ENCODE data around the gene RECQL. TPM values are rescaled to one million over a fixed set of nuclear protein-coding genes. Genes with fewer than 3 reads are reported as not detected.

The RECQL gene
- total and polyA plus RNA-seq, 8 donors = 4.8 to 17.1 (median 7.8) TPM

- H3K27ac ChIP-seq = peak within 1 kb of the TSS; percentile 64 to 93 (median 86)
- TF ChIP-seq CTCF (IDR thresholded peaks at IDR 0.05) = no peak
- peaks cover 0 to 19% (median 15%) of the 10 kb centered on the region in 3 donors for H3K4me1 ChIP-seq
- no peaks in the 10 kb centered on the region for H3K9me3 ChIP-seq
- no peaks in the 10 kb centered on the region for H3K27me3 ChIP-seq
- ATAC-seq (peak in 3 of 4 donors; percentile 13 to 31 (median 29)), FAIRE-seq (no peak), DNase-seq (peak in 1 of 6 donors; percentile 19)
- no peaks in the 10 kb centered on the region for H3K36me3 ChIP-seq
- WGBS, 2 donors = 70 to 79% methylated on average over 1 of the region's 1 CpG
- intact Hi-C loops (cut with DNase I) = no loop called here
- H3K4me3 ChIP-seq = peak within 1 kb of the TSS; percentile 51 to 82 (median 62)
Measured at GRCh38 chr12:21526053-21526452, 24.6 kb upstream of the RECQL start, which contains the start of gene SPX. SPX (plus strand) TSS chr12:21526296; CDS start chr12:21526473, 177 bp downstream.

- peaks cover 0 to 15% (median 13%) of the 10 kb centered on the region in 3 donors for H3K4me1 ChIP-seq
- intact Hi-C loops (cut with DNase I) = no loop called here
- no peak for ATAC-seq
- no peaks in the 10 kb centered on the region for H3K27me3 ChIP-seq
- no peak for DNase-seq
- no peak overlapping the region for H3K27ac ChIP-seq
- no peak overlapping the region for H3K4me3 ChIP-seq
- no peaks in the 10 kb centered on the region for H3K9me3 ChIP-seq
- H3K36me3 ChIP-seq = no peaks in the 10 kb centered on the region
- no peak for TF ChIP-seq CTCF (IDR thresholded peaks at IDR 0.05)
- FAIRE-seq = no peak
Measured at GRCh38 chr12:21523148-21523547, 21.7 kb upstream of the RECQL start.

- no peak overlapping the region for H3K4me3 ChIP-seq
- FAIRE-seq (no peak), ATAC-seq (peak in 3 of 4 donors; percentile 49 to 73 (median 60)), DNase-seq (no peak)
- intact Hi-C loops (cut with DNase I) = no loop called here
- no peak overlapping the region for H3K27ac ChIP-seq
- no peaks in the 10 kb centered on the region for H3K36me3 ChIP-seq
- TF ChIP-seq CTCF (IDR thresholded peaks at IDR 0.05) = no peak
- H3K4me1 ChIP-seq = peaks cover 0 to 14% (median 13%) of the 10 kb centered on the region in 3 donors
- H3K9me3 ChIP-seq = no peaks in the 10 kb centered on the region
- 2 to 15% methylated on average over 1 of the region's 1 CpG for WGBS, 2 donors
- no peaks in the 10 kb centered on the region for H3K27me3 ChIP-seq
Measured at GRCh38 chr12:21521541-21521940, 20.1 kb upstream of the RECQL start.

GRCh38 chr12:21518451-21518850 lies 17.0 kb upstream of the RECQL start:
- TF ChIP-seq CTCF (IDR thresholded peaks at IDR 0.05) = no peak
- 96 to 98% methylated on average over 3 of the region's 3 CpGs for WGBS, 2 donors
- Histone ChIP-seq H3K27me3 (no peaks in the 10 kb centered on the region), H3K9me3 (no peaks in the 10 kb centered on the region), H3K4me1 (peaks cover 0 to 9% (median 7%) of the 10 kb centered on the region in 3 donors), H3K36me3 (peaks cover 0 to 7% (median 3%) of the 10 kb centered on the region in 3 donors), H3K27ac (no peak overlapping the region), H3K4me3 (no peak overlapping the region)
- FAIRE-seq (no peak), DNase-seq (no peak), ATAC-seq (no peak)
- intact Hi-C loops (cut with DNase I) = no loop called here

- no peak overlapping the region for H3K4me3 ChIP-seq
- WGBS, 2 donors = 94 to 95% methylated on average over 2 of the region's 2 CpGs
- H3K9me3 ChIP-seq = no peaks in the 10 kb centered on the region
- ATAC-seq = no peak
- H3K27ac ChIP-seq = no peak overlapping the region
- TF ChIP-seq CTCF (IDR thresholded peaks at IDR 0.05) = no peak
- H3K27me3 ChIP-seq = no peaks in the 10 kb centered on the region
- peaks cover 0 to 8% (median 7%) of the 10 kb centered on the region in 3 donors for H3K36me3 ChIP-seq
- FAIRE-seq = no peak
- no peak for DNase-seq
- intact Hi-C loops (cut with DNase I) = no loop called here
- H3K4me1 ChIP-seq = no peaks in the 10 kb centered on the region
Measured at GRCh38 chr12:21516281-21516680, 14.8 kb upstream of the RECQL start.
